Endothelial cell of umbilical vein (primary cell): ENCODE results near the gene PHAX. TPM values are rescaled to one million over a fixed set of nuclear protein-coding genes. Genes with fewer than 3 reads are reported as not detected.

Source experiments
- BruUV-seq: library from RNA; stranded (reverse); fragments of 400-500 nt; replicated peaks from 2 replicates; lab custom pipeline; 2021; lab: Mats Ljungman, UMichigan
- CTCF ChIA-PET: fragments of 300-600, 350-600 bp; sonication (Branson Sonifier 250); formaldehyde crosslinking; loops from one replicate; lab custom pipeline; 2021; ENCODE audit warnings: antibody characterized with exemption, inconsistent platforms; lab: Charles Lee
- POLR2A ChIA-PET: fragments of 300-600, 350-600 bp; sonication (Branson Sonifier 250); formaldehyde crosslinking; loops from one replicate; lab custom pipeline; 2021; ENCODE audit warnings: antibody characterized with exemption, inconsistent platforms; lab: Charles Lee
- DNase-seq: peaks from one replicate; pipeline ENCODE4 v3.0.0-alpha.2; 2011; ENCODE audit warnings: low read depth, low spot score
- FAIRE-seq: peaks from 2 replicates; lab custom pipeline; 2011; peaks lifted over from hg19 to GRCh38; lab: Jason Lieb, UNC
- H2AFZ ChIP-seq: 2 replicates; pipeline ENCODE4 v1.6.0; 2012; ENCODE audit warnings: low read depth, low read length, control low read depth, inconsistent platforms
- H3K27ac ChIP-seq: 2 replicates; pipeline ENCODE4 v1.5.1; 2011; ENCODE audit warnings: low read depth, mild to moderate bottlenecking, control low read depth, low read length, moderate library complexity; ENCODE audit not compliant: insufficient read depth
- H3K27me3 ChIP-seq, 2 experiments: 2 replicates each; pipeline versions ENCODE4 v1.6.0 to v1.6.1; 2011; ENCODE audit warnings: low read length in 2 of 2, mixed read lengths in 1 of 2; ENCODE audit not compliant: control insufficient read depth in 2 of 2, insufficient read depth in 2 of 2
- H3K36me3 ChIP-seq, 2 experiments: 2 replicates in 1 of 2; 3 replicates in 1 of 2; pipeline ENCODE4 v1.5.1; 2011; ENCODE audit warnings: low read length in 2 of 2, mild to moderate bottlenecking in 1 of 2, moderate library complexity in 1 of 2; ENCODE audit not compliant: control insufficient read depth in 2 of 2, insufficient read depth in 2 of 2; ENCODE audit errors: extremely low read depth in 1 of 2
- H3K4me1 ChIP-seq: 3 replicates; pipeline ENCODE4 v1.5.1; 2011; ENCODE audit warnings: mild to moderate bottlenecking, low read length; ENCODE audit not compliant: control insufficient read depth, insufficient read depth; ENCODE audit errors: extremely low read depth
- H3K4me2 ChIP-seq: 2 replicates; pipeline ENCODE4 v1.6.1; 2011; ENCODE audit warnings: low read length, control low read depth, mixed read lengths; ENCODE audit not compliant: insufficient read depth
- H3K4me3 ChIP-seq, 3 experiments: fragments of 200-600 bp in 1 of 3; sonication (generic), shearing (Covaris generic) in 1 of 3; replicated peaks in 1 of 3; 2 replicates each; pipeline ENCODE4 v1.5.1; 2011 to 2016; ENCODE audit warnings: control low read depth in 3 of 3, low read length in 3 of 3, mild to moderate bottlenecking in 2 of 3, inconsistent platforms in 1 of 3, low read depth in 1 of 3, moderate library complexity in 1 of 3; ENCODE audit not compliant: insufficient read depth in 1 of 3
- H3K79me2 ChIP-seq: 2 replicates; pipeline ENCODE4 v1.6.0; 2012; ENCODE audit warnings: low read length, inconsistent platforms; ENCODE audit not compliant: control insufficient read depth, insufficient read depth
- H3K9ac ChIP-seq: replicated peaks from 2 replicates; pipeline ENCODE3; 2011; ENCODE audit warnings: low read length, control low read depth; ENCODE audit not compliant: insufficient read depth; ENCODE audit errors: extremely low read depth
- H3K9me1 ChIP-seq: replicated peaks from 3 replicates; pipeline ENCODE4 v1.6.0; 2011; ENCODE audit warnings: mild to moderate bottlenecking, low read length; ENCODE audit not compliant: control insufficient read depth, insufficient read depth; ENCODE audit errors: extremely low read depth
- H3K9me3 ChIP-seq: replicated peaks from 2 replicates; pipeline ENCODE4 v1.5.1; 2012; ENCODE audit warnings: low read length, inconsistent platforms; ENCODE audit not compliant: control insufficient read depth, insufficient read depth
- H4K20me1 ChIP-seq: replicated peaks from 2 replicates; pipeline ENCODE3; 2011; ENCODE audit warnings: mild to moderate bottlenecking, low read length; ENCODE audit not compliant: control insufficient read depth, insufficient read depth; ENCODE audit errors: extremely low read depth
- CTCF ChIP-seq, 2 donors: IDR thresholded peaks; 1 replicate in 1 of 2; 2 replicates in 1 of 2; pipeline ENCODE4 v1.5.1; 2011; ENCODE audit warnings: low read length in 2 of 2, mild to moderate bottlenecking in 2 of 2, moderate library complexity in 2 of 2, control low read depth in 1 of 2, inconsistent platforms in 1 of 2, low read depth in 1 of 2; ENCODE audit not compliant: insufficient read depth in 1 of 2; ENCODE audit errors: extremely low read depth in 1 of 2
- EZH2 ChIP-seq: IDR thresholded peaks from 2 replicates; pipeline ENCODE4 v1.6.1; 2012; ENCODE audit warnings: borderline replicate concordance, low read depth, mild to moderate bottlenecking, moderate library complexity, low read length, inconsistent platforms; ENCODE audit not compliant: severe bottlenecking
- FOS ChIP-seq: IDR thresholded peaks from 2 replicates; pipeline ENCODE4 v1.6.1; 2011; ENCODE audit warnings: mild to moderate bottlenecking, low read length, moderate library complexity, borderline replicate concordance; ENCODE audit not compliant: insufficient read depth
- GATA2 ChIP-seq: IDR thresholded peaks from 2 replicates; pipeline ENCODE4 v1.7.0; 2011; ENCODE audit warnings: low read depth, mild to moderate bottlenecking, moderate library complexity, mixed read lengths, low read length; ENCODE audit not compliant: insufficient read length, insufficient read depth
- JUN ChIP-seq: IDR thresholded peaks from 2 replicates; pipeline ENCODE4 v1.6.1; 2011; ENCODE audit warnings: borderline replicate concordance, low read depth; ENCODE audit not compliant: insufficient read length, insufficient read depth
- MAX ChIP-seq: IDR thresholded peaks from 2 replicates; pipeline ENCODE4 v1.6.1; 2011; ENCODE audit not compliant: insufficient read depth, insufficient read length
- MYC ChIP-seq: IDR thresholded peaks from one replicate; pipeline ENCODE4 v1.6.1; 2011; ENCODE audit warnings: mild to moderate bottlenecking, low read depth, low read length
- POLR2A ChIP-seq: IDR thresholded peaks from 2 replicates; pipeline ENCODE4 v1.6.1; 2012; ENCODE audit warnings: low read depth, mild to moderate bottlenecking, control low read depth, low read length
- POLR2AphosphoS5 ChIP-seq: IDR thresholded peaks from 2 replicates; pipeline ENCODE4 v1.6.1; 2012; ENCODE audit warnings: low read depth, mild to moderate bottlenecking, control low read depth, low read length, moderate library complexity; ENCODE audit not compliant: insufficient read depth
- dilution Hi-C: fragments of 300-500 bp; cut with MboI; formaldehyde crosslinking; loops from one replicate; pipeline ENCODE4 v1.15.0; 2019; ENCODE audit warnings: low sequenced_read_pairs; ENCODE audit not compliant: extremely low pct_ligation_motif_present
- intact Hi-C: fragments of 100-400 bp; cut with micrococcal nuclease; formaldehyde crosslinking; loops from one replicate; pipeline ENCODE4 v1.10.0; 2022
- polyA plus RNA-seq, 4 experiments: library from polyadenylated mRNA; depleted of rRNA in 3 of 4; stranded (reverse) in 3 of 4; unstranded in 1 of 4; fragments of >200 nt; gene quantifications; 2 replicates each; pipeline versions ENCODE4 v1.2.1 to v1.2.3, GENCODE V29; 2011 to 2012; ENCODE audit warnings: missing spikeins in 1 of 4
- total RNA-seq: library from RNA; stranded (reverse); gene quantifications from 2 replicates; pipeline ENCODE4 v1.2.3, GENCODE V29; 2021

The PHAX gene
- total and polyA plus RNA-seq, 2 donors (not counting 3 experiments of a cell fraction or from before 2014, with no cell fraction given), result 33.0 to 51.2 TPM

GRCh38 chr5:126605525-126605924 lies 4.8 kb downstream of the PHAX start:
- intact Hi-C loops, result no loop called here
- no peak for DNase-seq
- H3K27ac ChIP-seq, result no peak overlapping the region
- no peak overlapping the region for H3K9ac ChIP-seq
- H2AFZ ChIP-seq, result no peak overlapping the region
- H3K79me2 ChIP-seq, result peaks cover 81% of the 10 kb centered on the region
- BruUV-seq, result no TSS peak
- H3K4me1 ChIP-seq, result peaks cover 6% of the 10 kb centered on the region
- dilution Hi-C loops, result no loop called here
- no peak overlapping the region for H3K4me2 ChIP-seq
- TF ChIP-seq FOS, result no peak
- no peak for TF ChIP-seq JUN
- no peak for TF ChIP-seq EZH2
- no peak for TF ChIP-seq POLR2A
- no peak for FAIRE-seq
- ChIA-PET POLR2A (no interaction called here), CTCF (interaction anchor here (1.4 kb wide), 1 partner anchor 10 kb away, joined by 5 read pairs; the partner anchor contains the start of gene ALDH7A1)
- no peaks in the 10 kb centered on the region for H3K27me3 ChIP-seq
- H3K9me1 ChIP-seq, result no peaks in the 10 kb centered on the region
- no peak overlapping the region for H3K4me3 ChIP-seq
- no peaks in the 10 kb centered on the region for H3K9me3 ChIP-seq
- H4K20me1 ChIP-seq, result no peaks in the 10 kb centered on the region
- H3K36me3 ChIP-seq, result peaks cover 9 to 13% of the 10 kb centered on the region in 2 experiments

- no TSS peak for BruUV-seq
- no peak overlapping the region for H3K27ac ChIP-seq
- H3K9me3 ChIP-seq, result no peaks in the 10 kb centered on the region
- no peaks in the 10 kb centered on the region for H3K9me1 ChIP-seq
- TF ChIP-seq POLR2A (no peak), EZH2 (no peak), POLR2AphosphoS5 (no peak), GATA2 (no peak), MYC (no peak), CTCF (IDR thresholded peaks at IDR 0.05; ENCODE audit: extremely low read depth in 1 of 2, insufficient read depth in 1 of 2, low read depth in 1 of 2, low read length in 2 of 2) (no peak), MAX (no peak), JUN (no peak), FOS (no peak)
- H3K4me2 ChIP-seq, result no peak overlapping the region
- no peak for FAIRE-seq
- H3K79me2 ChIP-seq, result peaks cover 79% of the 10 kb centered on the region
- no peak overlapping the region for H2AFZ ChIP-seq
- POLR2A ChIA-PET, result no interaction called here
- no peak for DNase-seq
- intact Hi-C loops, result no loop called here
- dilution Hi-C loops, result no loop called here
- H3K36me3 ChIP-seq, result peaks cover 9 to 13% of the 10 kb centered on the region in 2 experiments
- no peaks in the 10 kb centered on the region for H4K20me1 ChIP-seq
- CTCF ChIA-PET, result interaction anchor here (0.8 to 1.4 kb wide), 2 partner anchors 9 to 13 kb away, joined by 3 to 5 read pairs; partner anchors contain the start of gene PHAX
- no peaks in the 10 kb centered on the region for H3K4me1 ChIP-seq
- no peak overlapping the region for H3K9ac ChIP-seq
- no peaks in the 10 kb centered on the region for H3K27me3 ChIP-seq
- H3K4me3 ChIP-seq, result no peak overlapping the region
Observed at GRCh38 chr5:126610160-126610559, 9.4 kb downstream of the PHAX start.
